Right renal pelvis (tissue), 4 donors: ENCODE data around the gene MAP2K7. TPM values are rescaled to one million over a fixed set of nuclear protein-coding genes. Genes with fewer than 3 reads are reported as not detected.

ENCODE experiments used
- DNase-seq, 4 donors: peaks; one replicate each; pipeline ENCODE4 v3.0.0-alpha.2; 2013; ENCODE audit warnings: low read depth in 4 of 4, low spot score in 3 of 4, missing footprints in 1 of 4
- polyA plus RNA-seq, 4 donors: library from polyadenylated mRNA; unstranded; fragments of 120-200 nt; gene quantifications; one replicate each; pipeline ENCODE4 v1.2.1, GENCODE V29; 2013; ENCODE audit not compliant: insufficient read length in 4 of 4

The MAP2K7 gene
- polyA plus RNA-seq, 4 donors: 25.9 to 35.8 (median 26.2) TPM

DNA sequence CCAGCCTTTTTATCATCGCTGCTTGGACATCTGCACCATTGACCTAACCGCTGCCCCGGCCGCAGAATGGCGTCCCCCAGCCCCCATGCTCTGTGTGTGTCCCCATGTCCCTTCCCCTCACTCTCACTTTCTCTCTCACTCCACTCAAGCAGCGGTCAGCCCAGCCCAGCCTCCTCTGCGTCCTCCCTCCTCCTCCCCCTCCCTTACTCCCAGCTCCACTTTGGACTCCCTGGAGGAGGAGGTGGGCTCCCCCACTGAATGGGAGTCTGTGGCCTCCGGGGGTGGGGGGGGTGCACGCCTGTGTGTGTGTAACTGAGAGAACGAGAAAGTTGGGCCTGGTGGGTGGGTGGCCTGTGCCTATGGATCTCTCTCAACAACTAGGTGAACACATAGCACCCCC, 2.2 kb downstream of the MAP2K7 start:
- no peak for DNase-seq

DNA sequence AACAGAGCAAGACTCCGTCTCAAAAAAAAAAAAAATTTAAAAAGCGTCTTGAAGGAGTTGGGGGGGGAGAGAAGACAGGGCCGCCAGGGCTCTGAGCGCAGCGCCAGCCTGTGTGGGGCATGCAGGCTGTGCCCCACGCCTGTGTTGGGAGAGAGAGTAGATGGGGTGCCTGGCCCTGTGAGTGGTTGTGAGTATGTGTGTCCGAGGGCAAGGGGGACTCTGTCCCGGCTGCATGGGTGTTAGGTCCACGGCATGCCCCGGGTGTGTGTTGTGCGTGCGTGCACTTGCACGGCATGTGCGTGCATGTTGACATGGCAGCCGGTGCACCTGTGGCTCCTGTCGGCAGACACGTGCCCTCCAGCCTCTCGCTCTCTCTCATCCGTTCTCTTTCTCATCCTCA, 3.4 kb downstream of the MAP2K7 start:
- DNase-seq: no peak

DNA sequence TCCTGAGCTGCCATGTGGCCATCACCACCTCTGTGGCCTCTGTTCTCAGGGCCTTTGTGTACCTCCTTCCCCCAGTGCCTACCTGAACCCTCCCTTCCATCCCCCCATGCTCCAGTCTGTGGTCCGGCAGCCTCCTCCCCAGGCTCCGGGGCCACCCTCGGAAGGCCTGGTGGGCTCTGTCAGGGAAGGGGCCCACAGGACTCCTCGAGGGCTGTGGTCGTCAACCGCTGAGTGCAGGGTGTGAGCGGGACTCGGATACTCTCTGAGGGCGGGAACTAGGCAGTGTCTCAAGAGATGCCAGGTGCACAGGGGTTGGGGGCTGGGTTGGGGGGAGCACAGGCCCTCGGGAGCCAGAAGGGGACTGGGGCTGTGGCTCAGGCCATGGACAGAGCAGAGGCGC, 3.9 kb downstream of the MAP2K7 start:
- DNase-seq: no peak

DNA sequence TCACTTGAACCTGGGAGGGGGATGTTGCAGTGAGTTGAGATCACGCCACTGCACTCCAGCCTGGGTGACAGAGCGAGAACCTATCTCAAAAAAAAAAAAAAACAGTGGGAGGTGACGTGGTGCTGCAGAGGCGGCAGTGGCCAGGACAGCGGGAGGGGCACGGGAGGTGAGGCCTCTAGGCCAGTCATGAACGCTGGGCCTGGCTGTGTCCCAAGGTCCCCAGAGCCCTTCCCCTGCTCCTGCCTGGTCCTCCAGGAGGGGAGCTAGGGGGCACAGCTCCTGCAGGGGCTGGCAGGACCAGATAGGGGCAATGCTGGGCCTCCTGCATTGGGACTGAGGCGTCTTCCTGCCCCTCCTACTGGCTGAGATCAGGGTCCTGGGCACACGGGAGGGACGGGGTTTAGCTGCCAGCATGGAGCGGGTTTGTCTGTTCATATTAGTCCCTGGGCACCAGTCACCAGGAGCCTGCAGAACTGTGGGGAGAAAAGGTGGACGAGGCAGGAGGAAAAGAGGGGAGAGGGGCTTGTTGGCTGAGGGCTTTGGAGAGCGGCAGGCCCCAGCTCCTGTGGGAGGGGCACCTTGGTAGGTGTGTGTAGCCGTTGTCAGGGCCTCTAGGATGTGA, 4.5 kb downstream of the MAP2K7 start:
- DNase-seq: no peak

DNA sequence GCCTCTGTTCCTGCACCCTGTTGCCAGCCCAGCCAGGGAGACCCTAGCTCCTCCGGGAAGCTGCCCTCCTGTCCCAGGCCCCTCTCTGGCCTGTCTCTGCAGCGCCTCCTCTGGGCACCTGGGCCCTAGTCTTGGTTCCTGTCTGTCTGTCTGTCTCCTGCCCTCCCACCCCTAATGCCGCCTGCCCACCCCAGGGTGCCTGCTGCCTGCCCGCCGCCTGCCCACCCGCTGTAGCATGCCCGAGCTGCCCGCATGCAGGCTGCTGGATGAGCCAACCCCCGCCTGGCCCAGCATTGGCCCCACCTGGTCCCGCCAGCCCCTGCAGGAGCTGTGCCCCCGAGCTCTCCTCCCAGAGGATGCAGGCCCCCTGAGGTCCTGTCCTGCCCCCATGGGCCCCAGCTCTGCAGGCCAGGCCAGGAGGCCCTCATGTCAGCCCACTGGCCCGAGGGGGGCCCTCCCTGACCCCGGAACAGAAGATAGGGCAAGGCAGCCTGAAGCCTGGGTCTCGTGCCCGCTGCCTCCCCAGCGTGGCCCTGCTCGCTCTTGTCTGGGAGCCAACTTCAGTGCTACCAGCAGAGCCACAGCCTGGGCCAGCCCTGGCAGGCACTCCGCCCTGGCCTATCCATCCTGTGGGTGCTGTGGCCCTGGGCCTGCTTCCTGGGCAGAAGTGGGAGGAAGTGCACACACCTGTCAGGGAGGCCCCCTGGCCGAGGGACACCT, 5.2 kb downstream of the MAP2K7 start:
- DNase-seq: no peak

DNA sequence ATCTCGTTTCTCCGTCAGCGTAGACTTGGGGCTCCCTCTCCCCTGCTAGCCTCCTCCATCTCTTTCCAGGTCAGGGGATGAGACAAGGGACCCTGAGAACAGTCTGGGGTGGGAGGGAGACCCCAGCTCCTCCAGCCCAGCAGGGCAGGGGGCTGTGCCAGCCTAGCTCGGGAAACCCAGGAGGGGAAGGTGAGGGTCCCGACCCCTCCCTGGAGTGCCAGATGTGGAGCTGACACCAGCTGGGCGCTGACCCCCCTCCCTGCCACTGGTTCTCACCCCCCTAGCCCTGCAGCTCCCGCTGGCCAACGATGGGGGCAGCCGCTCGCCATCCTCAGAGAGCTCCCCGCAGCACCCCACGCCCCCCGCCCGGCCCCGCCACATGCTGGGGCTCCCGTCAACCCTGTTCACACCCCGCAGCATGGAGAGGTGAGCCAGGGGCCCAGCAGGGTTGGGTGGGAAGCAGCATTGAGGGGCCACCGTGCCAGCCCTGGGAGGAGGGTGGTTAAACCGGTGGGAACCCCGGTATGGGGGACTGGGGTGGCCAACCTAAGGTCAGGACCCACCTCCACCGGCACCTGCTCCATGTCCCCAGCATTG, 5.9 kb downstream of the MAP2K7 start:
- DNase-seq: no peak

DNA sequence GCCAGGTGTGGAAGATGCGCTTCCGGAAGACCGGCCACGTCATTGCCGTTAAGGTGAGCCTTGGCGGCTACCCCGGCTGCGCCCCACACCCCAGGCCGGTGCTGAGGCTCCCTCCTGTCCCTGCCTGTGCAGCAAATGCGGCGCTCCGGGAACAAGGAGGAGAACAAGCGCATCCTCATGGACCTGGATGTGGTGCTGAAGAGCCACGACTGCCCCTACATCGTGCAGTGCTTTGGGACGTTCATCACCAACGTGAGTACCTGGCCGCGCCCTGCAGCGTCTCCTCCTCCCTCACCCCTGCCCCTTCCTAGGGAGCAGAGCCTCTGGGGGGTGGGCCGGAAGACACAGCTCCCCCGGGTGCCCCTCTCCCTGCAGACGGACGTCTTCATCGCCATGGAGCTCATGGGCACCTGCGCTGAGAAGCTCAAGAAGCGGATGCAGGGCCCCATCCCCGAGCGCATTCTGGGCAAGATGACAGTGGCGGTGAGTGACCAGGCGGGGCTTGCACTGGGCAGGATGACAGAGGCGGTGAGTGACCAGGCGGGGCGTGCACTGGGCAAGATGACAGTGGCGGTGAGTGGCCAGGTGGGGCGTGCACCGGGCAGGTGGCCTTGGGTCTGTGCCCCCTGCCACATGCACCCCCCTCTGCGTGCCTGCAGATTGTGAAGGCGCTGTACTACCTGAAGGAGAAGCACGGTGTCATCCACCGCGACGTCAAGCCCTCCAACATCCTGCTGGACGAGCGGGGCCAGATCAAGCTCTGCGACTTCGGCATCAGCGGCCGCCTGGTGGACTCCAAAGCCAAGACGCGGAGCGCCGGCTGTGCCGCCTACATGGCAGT, 6.9 kb downstream of the MAP2K7 start:
- DNase-seq: no peak

DNA sequence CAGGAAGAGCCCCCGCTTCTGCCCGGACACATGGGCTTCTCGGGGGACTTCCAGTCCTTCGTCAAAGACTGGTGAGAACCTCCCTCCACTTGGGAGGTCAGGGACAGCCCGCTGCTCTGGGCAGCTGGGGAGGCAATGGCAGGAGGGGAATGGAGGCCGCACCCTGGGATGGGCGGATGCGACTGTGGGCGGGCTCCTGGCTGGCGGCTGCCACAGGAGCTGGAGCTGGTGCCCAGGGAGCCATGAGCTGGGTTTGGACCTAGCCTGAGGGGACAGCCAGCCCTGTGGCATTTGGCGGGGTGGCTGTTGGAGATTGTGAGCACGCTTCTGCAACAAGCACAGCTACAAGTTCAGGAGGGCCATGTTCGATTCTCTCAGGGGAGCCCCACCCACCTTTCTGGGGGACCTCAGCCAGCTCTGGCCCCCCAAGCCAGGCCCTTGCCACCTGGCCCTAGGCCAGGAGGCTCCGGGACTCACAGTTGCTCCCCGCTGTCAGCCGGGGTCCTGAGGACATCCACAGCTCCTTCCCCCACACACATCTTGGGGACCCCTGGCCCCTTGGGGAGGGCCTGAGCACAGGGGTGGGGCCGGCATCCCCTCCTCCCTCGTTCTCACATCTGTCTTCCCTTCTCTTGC, 7.9 kb downstream of the MAP2K7 start:
- DNase-seq: no peak

DNA sequence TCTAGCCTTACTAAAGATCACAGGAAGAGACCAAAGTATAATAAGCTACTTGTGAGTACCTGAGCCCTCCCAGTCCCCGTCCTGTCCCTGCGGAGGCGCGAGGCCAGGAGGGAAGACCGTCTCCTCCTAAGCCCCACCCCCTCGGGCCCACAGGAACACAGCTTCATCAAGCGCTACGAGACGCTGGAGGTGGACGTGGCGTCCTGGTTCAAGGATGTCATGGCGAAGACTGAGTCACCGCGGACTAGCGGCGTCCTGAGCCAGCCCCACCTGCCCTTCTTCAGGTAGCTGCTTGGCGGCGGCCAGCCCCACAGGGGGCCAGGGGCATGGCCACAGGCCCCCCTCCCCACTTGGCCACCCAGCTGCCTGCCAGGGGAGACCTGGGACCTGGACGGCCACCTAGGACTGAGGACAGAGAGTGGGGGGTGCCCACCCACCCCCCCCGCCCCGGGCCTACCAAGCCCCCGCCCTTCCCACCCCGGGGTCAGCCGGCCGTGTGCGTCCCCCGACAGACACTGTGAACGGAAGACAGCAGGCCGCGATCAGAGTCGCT, 8.5 kb downstream of the MAP2K7 start:
- no peak for DNase-seq

DNA sequence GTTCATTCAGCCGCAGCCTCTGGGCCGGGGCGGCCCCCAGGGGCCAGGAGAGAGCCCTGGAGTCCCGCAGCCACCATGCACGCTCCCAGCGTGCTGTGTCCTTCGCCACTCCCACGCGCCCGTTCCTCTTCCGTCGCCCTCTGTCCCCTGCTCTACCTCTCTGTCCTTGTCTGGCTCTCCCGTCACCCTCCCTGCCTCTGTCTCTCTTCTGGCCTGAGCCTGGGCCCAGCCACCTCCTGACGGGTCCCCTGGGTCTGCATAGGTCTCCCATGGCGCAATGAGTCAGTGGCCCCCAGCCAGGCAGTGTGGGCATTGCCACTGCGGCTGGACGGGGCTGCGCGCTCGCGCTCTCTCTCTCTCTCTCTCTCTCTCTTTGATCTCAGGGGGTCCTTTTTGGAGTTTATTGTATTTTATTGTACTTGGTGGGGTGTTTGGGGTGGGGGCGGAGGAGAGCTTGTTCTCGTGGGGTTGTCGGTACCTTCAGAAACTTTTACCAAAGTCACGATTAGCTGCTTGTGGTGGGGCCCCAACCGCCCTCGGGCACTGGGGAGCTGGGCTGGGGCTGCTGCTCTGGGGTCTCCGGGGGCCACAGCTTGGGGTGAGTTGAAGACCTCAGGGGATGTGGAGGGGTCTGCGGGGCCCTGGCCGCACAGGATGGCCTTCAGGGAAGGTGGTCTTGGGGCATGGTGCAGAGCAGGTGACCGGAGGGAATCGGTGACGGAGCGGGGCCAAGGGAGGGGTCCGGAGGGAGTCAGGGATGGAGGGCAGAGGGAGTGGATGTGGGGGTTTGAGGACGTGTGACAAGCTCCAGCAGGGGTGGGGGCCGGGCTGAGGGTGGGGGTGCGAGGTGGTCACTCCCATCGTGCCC, 9.3 kb downstream of the MAP2K7 start:
- no peak for DNase-seq

DNA sequence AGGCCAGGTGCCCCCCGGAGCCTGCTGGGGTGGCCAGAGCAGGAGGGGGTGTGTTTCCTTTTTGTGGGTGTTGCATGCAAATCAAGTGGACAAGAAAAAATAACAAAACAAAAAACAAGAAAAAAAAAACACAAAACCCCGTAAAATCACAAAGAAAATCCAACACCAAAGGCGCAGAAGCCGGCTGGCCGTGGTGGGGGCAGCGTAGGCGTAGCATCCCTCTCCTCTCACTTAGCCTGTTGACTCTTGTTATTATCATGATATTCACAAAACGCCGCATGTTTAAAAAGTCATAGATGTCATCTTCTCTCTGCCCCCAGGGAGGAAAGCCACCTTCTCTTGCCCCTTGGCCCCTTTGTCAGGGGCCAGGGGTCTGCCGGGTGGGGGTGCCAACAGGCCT, 10.0 kb downstream of the MAP2K7 start:
- DNase-seq: no peak

DNA sequence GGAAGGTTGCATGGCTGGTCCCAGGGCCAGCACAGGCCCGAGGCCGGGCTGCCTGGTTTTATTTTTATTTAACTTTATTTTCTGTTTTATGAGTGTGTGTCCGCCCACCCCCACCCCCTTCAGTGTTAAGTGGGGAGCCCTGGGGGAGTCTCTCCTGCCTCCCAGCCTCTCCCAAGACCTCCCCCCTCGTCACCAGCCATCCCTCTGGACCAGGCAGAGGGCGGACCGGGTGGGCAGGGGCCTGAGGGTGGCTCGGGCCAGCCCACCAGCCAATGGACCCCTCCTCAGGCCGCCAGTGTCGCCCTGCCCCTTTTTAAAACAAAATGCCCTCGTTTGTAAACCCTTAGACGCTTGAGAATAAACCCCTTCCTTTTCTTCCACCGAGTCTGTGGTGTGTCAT, 10.4 kb downstream of the MAP2K7 start:
- DNase-seq: no peak

DNA sequence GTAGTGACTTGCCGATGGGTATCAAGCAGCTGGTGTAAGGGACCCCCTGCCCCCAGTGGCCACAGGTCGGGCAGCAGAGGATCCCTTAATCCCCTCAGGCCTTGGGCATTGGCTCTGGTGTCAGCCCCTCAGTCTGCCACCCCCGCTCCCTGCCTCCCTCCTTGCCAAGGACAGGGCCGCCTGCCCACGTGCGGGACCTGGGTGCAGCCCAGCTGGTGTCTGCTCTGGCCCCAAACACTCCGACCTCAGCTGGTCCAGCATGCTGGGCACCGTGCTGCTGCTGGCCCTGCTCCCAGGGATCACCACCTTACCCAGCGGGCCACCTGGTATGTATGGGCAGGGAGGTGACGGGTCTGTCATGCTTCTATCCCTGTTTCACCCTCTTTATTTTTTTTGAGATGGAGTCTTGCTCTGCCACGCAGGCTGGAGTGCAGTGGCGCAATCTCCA, 10.9 kb downstream of the MAP2K7 start, which contains the start of gene TGFBR3L:
TGFBR3L (plus strand) TSS at position 233 of the 448 bp plus-strand sequence.
- DNase-seq: no peak

DNA sequence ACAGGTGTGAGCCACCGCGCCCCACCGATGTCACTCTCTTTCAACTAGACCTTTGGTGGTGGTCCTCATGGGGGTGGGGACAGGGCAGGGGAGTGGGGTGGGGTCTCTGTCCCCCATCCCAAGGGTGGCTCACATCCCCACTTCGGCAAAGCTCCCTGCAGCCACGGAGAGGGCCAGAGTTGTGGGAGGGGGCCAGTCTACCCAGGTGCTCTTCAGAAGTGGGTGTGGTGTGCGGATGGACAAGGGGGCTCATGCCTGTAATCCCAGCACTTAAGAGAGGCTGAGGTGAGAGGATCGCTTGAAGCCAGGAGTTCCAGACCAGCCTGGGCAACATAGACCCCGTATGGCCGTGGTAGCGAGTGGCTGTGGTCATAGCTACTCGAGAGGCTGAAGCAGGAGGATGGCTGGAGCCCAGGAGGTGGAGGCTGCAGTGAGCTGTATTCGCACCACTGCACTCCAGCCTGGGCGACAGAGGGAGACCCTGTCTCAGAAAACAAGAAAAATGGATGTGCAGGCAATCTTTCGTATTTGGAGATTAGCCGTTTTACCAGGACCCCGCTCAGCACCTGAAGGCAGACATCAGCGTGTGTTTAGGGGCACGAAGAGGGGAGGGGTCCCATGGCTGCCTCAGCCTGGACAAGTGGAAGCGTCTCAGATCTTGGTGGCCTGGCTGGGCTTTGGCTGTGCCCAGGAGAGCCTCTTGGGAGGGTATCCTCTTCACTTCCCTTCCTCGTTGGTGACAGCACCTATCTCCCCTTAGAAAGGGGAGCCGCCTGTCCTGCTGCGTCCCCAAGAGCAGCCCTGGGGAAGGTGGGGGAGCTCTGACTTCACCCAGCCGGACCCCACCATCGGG, 11.8 kb downstream of the MAP2K7 start:
- no peak for DNase-seq

DNA sequence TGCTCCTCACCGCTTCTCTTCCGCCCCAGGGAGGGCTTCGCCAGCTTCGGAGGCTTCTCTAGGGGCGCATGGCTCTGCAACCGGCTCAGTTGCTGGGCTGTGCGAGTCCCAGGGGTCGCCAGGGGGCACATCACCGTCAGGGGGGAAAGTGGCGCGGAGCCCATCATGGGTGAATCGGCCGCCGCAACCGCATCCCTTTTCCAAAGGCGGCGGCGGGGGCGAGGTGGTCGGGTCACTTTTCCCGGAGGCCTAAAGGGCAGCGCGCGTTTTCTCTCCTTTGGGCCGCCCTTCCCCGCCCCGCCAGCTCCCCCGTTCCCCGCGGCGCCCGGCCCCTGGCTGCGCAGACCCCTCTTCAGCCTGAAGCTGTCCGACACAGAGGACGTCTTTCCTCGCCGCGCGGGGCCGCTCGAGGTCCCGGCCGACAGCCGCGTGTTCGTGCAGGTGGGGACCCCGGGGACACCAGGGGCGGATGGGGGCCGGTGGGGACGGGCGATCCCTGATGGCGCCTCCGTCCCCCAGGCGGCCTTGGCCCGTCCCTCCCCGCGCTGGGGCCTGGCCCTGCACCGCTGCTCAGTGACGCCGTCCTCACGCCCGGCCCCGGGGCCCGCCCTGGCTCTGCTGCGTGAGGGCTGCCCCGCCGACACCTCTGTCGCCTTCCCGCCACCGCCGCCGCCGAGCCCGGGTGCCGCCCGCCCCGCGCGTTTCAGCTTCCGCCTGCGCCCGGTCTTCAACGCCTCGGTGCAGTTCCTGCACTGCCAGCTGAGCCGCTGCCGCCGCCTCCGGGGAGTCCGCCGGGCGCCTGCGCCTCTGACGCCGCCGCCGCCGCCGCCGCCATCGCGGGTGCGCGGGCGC, 12.7 kb downstream of the MAP2K7 start:
- no peak for DNase-seq

DNA sequence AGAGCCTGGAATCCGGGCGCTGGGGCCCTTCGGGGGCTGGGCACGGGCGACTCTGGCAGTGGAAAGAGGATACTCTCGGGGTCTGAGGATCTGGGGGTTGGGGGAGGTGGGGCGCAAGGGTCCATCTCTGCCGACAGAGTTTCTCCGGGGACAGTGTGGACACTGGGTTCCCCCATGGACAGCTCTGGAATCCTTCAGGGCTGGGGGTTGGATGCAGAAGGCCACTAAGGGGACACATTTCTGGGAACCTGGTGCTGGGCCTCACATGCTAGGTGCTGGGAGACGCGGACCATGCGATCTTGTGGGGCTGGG, 13.2 kb downstream of the MAP2K7 start:
- DNase-seq: no peak

DNA sequence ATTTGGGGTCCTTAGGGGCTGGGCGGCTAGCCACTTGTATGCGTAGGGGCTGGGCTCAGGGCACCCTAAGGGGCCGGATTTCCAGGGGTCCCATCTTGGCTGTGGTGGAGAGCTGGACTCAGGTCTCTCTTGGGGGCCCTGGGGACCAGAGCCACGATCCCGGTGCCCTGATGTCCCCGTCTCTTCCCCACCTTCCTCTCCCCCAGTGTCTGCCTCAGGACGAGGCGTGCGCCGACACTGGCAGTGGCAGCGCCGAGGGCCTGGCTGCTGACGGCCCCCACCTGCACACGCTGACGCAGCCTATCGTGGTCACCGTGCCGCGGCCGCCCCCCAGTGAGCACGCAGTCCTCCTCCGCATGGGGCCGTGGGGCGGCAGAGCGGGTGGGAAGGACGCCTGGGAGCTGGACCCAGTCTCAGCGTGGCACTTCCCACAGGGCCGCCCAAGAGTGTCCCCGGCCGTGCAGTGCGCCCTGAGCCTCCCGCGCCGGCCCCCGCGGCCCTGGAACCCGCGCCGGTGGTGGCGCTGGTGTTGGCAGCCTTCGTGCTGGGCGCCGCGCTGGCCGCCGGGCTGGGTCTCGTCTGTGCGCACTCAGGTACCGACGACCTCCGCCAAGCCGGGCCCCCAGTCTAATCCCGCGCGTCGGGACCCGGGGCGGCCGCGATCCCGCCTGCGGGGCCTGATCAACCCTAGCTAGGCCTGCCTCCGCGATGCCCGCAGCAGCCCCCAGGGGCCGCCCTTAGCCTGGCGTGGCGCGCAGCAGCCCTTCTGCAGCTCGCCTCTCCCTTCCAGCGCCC, 13.8 kb downstream of the MAP2K7 start:
- DNase-seq: no peak
